ENCODE measurements around the gene C22orf39.

DNA sequence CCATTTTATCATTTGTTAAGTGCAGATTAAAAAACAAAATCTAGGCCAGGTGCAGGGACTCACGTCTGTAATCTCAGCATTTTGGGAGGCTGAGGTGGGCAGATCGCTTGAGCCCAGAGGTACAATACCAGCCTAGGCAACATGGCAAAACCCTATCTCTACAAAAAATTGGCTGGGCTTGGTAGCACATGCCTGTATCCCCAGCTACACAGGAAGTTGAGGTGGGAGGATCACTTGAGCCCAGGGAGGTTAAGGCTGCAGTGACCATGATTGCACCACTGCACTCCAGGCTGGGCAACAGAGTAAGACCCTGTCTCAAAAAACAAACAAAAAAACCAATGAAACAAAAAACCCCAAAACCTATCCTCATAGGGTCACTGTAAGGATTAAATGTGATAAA lies 48.9 kb downstream of the C22orf39 start:
- TF ChIP-seq, protein P1, sequence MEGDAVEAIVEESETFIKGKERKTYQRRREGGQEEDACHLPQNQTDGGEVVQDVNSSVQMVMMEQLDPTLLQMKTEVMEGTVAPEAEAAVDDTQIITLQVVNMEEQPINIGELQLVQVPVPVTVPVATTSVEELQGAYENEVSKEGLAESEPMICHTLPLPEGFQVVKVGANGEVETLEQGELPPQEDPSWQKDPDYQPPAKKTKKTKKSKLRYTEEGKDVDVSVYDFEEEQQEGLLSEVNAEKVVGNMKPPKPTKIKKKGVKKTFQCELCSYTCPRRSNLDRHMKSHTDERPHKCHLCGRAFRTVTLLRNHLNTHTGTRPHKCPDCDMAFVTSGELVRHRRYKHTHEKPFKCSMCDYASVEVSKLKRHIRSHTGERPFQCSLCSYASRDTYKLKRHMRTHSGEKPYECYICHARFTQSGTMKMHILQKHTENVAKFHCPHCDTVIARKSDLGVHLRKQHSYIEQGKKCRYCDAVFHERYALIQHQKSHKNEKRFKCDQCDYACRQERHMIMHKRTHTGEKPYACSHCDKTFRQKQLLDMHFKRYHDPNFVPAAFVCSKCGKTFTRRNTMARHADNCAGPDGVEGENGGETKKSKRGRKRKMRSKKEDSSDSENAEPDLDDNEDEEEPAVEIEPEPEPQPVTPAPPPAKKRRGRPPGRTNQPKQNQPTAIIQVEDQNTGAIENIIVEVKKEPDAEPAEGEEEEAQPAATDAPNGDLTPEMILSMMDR (IDR thresholded peaks at IDR 0.05), result no peak
- TF ChIP-seq POLR2AphosphoS5 (IDR thresholded peaks at IDR 0.05), result no peak
- no peak for TF ChIP-seq POLR2A (IDR thresholded peaks at IDR 0.05)

Data from breast epithelium (tissue), 3 donors.